HT1080 (cell line): Measurements from ENCODE around the gene LMNB1. TPM values are rescaled to one million over a fixed set of nuclear protein-coding genes. Genes with fewer than 3 reads are reported as not detected.
"Not testable (repeated sequence)": the region's sequence is repeated elsewhere in the genome, so short reads cannot be mapped to it uniquely, and the experiment has no call there.

Experiments
- DNase-seq: peaks from one replicate; pipeline ENCODE4 v3.0.0-alpha.2; 2015; ENCODE audit warnings: low read depth
- total RNA-seq: library from RNA; depleted of rRNA; stranded (reverse); fragments of >200 nt; shearing (Covaris generic); gene quantifications from 2 replicates; pipeline ENCODE4 v1.2.3, GENCODE V29; 2014

LMNB1 gene
- total RNA-seq, 1 experiment from 2014 or later = 129 TPM

- DNase-seq = no peak
These were observed 1.9 kb downstream of the LMNB1 start for GRCh38 chr5:126778675-126779403.

- peak; percentile 66 for DNase-seq
These were observed 3.4 kb downstream of the LMNB1 start for GRCh38 chr5:126780165-126780827.

GRCh38 chr5:126788409-126788808, 11.5 kb downstream of the LMNB1 start:
- not testable (repeated sequence) for DNase-seq

GRCh38 chr5:126793097-126793496, 16.2 kb downstream of the LMNB1 start:
- no peak for DNase-seq

- not testable (repeated sequence) for DNase-seq
These were observed 16.7 kb downstream of the LMNB1 start for GRCh38 chr5:126793648-126794047.

GRCh38 chr5:126794157-126794828, 17.4 kb downstream of the LMNB1 start:
- DNase-seq = no peak

- DNase-seq = no peak
These were observed 22.8 kb downstream of the LMNB1 start for GRCh38 chr5:126799780-126800179.

GRCh38 chr5:126801174-126801991, 24.4 kb downstream of the LMNB1 start:
- DNase-seq = no peak

GRCh38 chr5:126801992-126802294, 25.0 kb downstream of the LMNB1 start:
- no peak for DNase-seq

GRCh38 chr5:126805063-126805462, 28.1 kb downstream of the LMNB1 start:
- DNase-seq = no peak

- peak; percentile 54 for DNase-seq
These were observed 31.6 kb downstream of the LMNB1 start for GRCh38 chr5:126808521-126808988.

- DNase-seq = no peak
These were observed 33.0 kb downstream of the LMNB1 start for GRCh38 chr5:126809916-126810315.

GRCh38 chr5:126810596-126811380, 33.9 kb downstream of the LMNB1 start:
- no peak for DNase-seq

- peak; percentile 83 for DNase-seq
These were observed 34.7 kb downstream of the LMNB1 start for GRCh38 chr5:126811515-126812198.

- no peak for DNase-seq
These were observed 35.2 kb downstream of the LMNB1 start for GRCh38 chr5:126812199-126812570.

GRCh38 chr5:126813799-126814198, 36.9 kb downstream of the LMNB1 start:
- DNase-seq = not testable (repeated sequence)

- DNase-seq = no peak
These were observed 37.9 kb downstream of the LMNB1 start for GRCh38 chr5:126814721-126815404.

- DNase-seq = no peak
These were observed 39.7 kb downstream of the LMNB1 start for GRCh38 chr5:126816649-126817048.

GRCh38 chr5:126818736-126819135, 41.8 kb downstream of the LMNB1 start:
- DNase-seq = no peak

GRCh38 chr5:126819253-126819652, 42.3 kb downstream of the LMNB1 start:
- no peak for DNase-seq
